ENCODE measurements around the gene GNAO1. TPM values are rescaled to one million over a fixed set of nuclear protein-coding genes. Genes with fewer than 3 reads are reported as not detected.
A peak's percentile ranks its signal among the peaks of the same experiment; 100 is the strongest.

The GNAO1 gene
- total RNA-seq, 1 donor from 2014 or later: 1.2 TPM

DNA sequence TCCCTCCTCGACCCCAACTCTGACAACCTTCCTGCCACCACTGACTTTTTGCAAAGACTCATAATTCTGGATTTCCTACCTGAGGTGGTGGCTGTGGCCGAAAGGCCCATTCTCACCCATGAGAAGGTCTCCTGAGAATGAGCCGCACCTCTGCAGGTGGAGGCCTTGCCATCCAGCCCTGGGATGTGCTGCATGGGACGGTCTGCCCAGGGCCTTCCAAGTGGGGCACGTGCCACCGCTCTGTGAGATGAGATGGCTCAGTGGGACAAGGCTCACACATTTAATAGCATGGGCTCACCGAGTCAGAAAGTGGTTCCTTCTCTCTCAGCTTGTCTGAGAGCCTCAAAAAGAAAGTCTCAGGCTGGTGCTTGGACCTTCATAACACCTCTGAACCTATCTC, 121.3 kb downstream of the GNAO1 start:
- Mint-ChIP-seq H3K36me3 (ENCODE audit: low read depth) (peaks cover under 1% of the 10 kb centered on the region), H3K27ac (ENCODE audit: unreplicated experiment) (no peak overlapping the region), H3K9me3 (ENCODE audit: low read depth) (no peaks in the 10 kb centered on the region), H3K4me1 (ENCODE audit: low read depth) (no peaks in the 10 kb centered on the region), H3K27me3 (ENCODE audit: low read depth) (peaks cover 15% of the 10 kb centered on the region), H3K4me3 (ENCODE audit: unreplicated experiment) (no peak overlapping the region)
- no peak for DNase-seq (ENCODE audit: low spot score)
- TF ChIP-seq, protein P1, sequence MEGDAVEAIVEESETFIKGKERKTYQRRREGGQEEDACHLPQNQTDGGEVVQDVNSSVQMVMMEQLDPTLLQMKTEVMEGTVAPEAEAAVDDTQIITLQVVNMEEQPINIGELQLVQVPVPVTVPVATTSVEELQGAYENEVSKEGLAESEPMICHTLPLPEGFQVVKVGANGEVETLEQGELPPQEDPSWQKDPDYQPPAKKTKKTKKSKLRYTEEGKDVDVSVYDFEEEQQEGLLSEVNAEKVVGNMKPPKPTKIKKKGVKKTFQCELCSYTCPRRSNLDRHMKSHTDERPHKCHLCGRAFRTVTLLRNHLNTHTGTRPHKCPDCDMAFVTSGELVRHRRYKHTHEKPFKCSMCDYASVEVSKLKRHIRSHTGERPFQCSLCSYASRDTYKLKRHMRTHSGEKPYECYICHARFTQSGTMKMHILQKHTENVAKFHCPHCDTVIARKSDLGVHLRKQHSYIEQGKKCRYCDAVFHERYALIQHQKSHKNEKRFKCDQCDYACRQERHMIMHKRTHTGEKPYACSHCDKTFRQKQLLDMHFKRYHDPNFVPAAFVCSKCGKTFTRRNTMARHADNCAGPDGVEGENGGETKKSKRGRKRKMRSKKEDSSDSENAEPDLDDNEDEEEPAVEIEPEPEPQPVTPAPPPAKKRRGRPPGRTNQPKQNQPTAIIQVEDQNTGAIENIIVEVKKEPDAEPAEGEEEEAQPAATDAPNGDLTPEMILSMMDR (IDR thresholded peaks at IDR 0.05): no peak

DNA sequence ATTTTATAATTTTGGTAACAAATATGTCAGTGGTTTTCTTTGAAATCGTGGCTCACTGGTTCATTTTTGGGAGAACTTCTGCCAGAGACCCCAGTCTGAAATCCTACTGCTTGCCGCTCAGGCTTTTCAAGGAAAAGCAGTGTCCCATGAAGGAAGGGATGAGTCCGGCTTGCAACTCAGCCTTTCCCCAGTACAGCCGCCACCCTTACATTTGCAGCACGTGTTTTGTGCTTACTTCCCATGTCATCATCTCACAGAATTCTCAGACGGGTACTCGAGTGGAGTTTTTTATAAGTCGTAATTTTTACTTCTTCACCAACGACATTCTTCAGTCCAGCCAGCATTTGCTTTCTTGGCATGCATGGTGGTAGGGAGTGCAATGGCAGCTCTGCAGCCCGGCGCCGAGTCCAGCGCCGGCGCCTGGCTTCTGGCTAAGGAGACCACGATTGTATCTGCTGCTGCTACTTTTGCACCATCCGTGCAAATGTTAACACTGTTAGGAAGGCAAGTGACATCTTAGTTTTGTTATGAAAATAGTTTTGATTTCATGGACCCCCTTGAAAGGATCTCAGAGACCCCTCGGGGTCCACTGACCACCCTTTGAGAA, 123.1 kb downstream of the GNAO1 start:
- no peaks in the 10 kb centered on the region for H3K9me3 Mint-ChIP-seq (ENCODE audit: low read depth)
- DNase-seq (ENCODE audit: low spot score): no peak
- H3K27ac Mint-ChIP-seq (ENCODE audit: unreplicated experiment): no peak overlapping the region
- H3K4me3 Mint-ChIP-seq (ENCODE audit: unreplicated experiment): no peak overlapping the region
- peaks cover 4% of the 10 kb centered on the region for H3K27me3 Mint-ChIP-seq (ENCODE audit: low read depth)
- no peaks in the 10 kb centered on the region for H3K36me3 Mint-ChIP-seq (ENCODE audit: low read depth)
- peaks cover 5% of the 10 kb centered on the region for H3K4me1 Mint-ChIP-seq (ENCODE audit: low read depth)
- TF ChIP-seq, protein P1 (IDR thresholded peaks at IDR 0.05): no peak

DNA sequence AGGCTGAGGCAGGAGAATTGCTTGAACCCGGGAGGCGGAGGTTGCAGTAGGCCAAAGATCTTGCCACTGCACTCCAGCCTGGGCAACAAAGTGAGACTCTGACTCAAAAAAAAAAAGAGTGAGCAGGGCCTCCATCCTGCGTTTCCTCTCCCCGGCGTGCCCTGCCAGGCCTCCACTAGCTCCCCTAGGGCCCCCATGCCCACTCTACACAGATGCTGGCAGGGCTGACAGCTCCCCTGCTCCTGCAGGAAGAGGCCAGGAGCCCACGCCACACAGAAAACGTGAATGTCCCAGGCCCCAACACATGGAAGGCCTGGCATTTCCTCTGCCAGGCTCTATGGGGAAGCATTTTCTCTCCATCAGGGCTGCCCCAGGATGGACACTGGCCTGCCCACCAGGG, 124.7 kb downstream of the GNAO1 start:
- Mint-ChIP-seq H3K36me3 (ENCODE audit: low read depth) (no peaks in the 10 kb centered on the region), H3K9me3 (ENCODE audit: low read depth) (no peaks in the 10 kb centered on the region), H3K4me1 (ENCODE audit: low read depth) (peaks cover 5% of the 10 kb centered on the region), H3K27ac (ENCODE audit: unreplicated experiment) (no peak overlapping the region), H3K27me3 (ENCODE audit: low read depth) (peaks cover 4% of the 10 kb centered on the region), H3K4me3 (ENCODE audit: unreplicated experiment) (no peak overlapping the region)
- peak; percentile 43 for DNase-seq (ENCODE audit: low spot score)
- TF ChIP-seq, protein P1 (IDR thresholded peaks at IDR 0.05): no peak

DNA sequence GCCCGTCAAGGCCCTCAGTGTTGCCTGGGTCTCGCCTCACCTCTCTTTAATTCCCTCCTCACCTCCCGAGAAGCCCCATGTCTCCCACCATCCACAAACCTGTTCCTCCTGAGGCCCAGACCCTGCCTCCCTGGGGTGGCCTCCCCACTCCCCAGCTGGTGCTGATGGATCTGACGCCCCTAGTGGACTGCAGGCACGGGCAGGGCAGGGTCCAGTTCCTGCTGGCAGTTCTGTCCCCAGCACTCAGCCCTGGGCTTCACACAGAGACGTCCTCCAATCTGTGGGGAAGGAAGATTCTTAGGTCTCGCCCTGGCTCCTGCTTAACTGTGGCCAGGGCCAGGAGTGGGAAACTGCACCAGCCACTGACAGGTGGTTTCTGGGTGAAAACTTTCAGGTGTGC, 125.3 kb downstream of the GNAO1 start:
- Mint-ChIP-seq H3K4me1 (ENCODE audit: low read depth) (peaks cover 5% of the 10 kb centered on the region), H3K4me3 (ENCODE audit: unreplicated experiment) (no peak overlapping the region), H3K27me3 (ENCODE audit: low read depth) (peaks cover 4% of the 10 kb centered on the region), H3K9me3 (ENCODE audit: low read depth) (no peaks in the 10 kb centered on the region), H3K36me3 (ENCODE audit: low read depth) (no peaks in the 10 kb centered on the region), H3K27ac (ENCODE audit: unreplicated experiment) (no peak overlapping the region)
- TF ChIP-seq, protein P1 (IDR thresholded peaks at IDR 0.05): no peak
- no peak for DNase-seq (ENCODE audit: low spot score)

DNA sequence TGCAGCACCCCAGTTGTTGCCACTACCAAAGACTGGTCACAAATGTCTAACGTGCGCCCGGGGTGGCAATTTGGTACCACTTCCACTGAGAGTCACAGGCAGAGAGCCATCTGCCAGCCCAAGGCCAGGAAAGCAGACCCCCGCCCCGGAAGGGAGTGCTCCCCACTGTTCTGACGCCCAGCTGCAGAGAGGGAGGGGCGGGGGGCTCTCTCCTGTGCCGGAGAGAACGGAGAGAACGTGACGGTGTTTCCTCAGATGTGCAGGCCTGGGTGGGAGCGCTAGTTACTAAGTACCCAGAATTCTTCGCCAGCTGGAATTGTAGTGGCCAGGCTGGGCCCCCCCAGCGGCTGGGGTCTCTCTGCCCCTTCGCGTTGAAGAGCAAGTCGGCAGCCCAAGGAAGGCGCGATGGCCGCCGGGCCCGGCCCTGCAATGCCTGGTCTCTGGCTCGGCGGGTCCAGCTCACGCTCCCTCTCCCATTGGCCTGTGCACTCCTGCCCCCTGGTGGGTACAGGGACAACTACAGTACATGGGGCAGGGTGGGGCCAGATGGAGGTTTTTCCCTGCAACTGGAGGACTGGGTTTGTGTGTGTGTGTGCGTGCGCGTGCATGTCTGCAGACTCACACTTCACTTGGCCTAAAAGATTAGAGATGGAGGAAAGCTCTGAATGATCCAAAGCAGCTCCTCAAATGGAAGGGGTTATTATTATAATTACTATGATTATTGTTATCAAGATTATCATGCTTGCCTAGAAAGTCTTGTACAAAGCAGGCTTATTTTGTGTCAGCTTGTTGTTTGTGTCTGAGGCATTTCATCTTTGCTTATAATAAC, 126.9 kb downstream of the GNAO1 start:
- Mint-ChIP-seq H3K27ac (ENCODE audit: unreplicated experiment) (no peak overlapping the region), H3K4me3 (ENCODE audit: unreplicated experiment) (peak overlapping the region; percentile 66), H3K36me3 (ENCODE audit: low read depth) (no peaks in the 10 kb centered on the region), H3K4me1 (ENCODE audit: low read depth) (peaks cover 5% of the 10 kb centered on the region), H3K27me3 (ENCODE audit: low read depth) (peaks cover 4% of the 10 kb centered on the region), H3K9me3 (ENCODE audit: low read depth) (no peaks in the 10 kb centered on the region)
- TF ChIP-seq, protein P1 (IDR thresholded peaks at IDR 0.05): peak; percentile 96
- no peak for DNase-seq (ENCODE audit: low spot score)
